Measurements from ENCODE around the gene NMUR1. TPM values are rescaled to one million over a fixed set of nuclear protein-coding genes. Genes with fewer than 3 reads are reported as not detected.

Gene NMUR1
- polyA plus RNA-seq, 5 donors: 0.34 to 0.75 (median 0.55) TPM

DNA sequence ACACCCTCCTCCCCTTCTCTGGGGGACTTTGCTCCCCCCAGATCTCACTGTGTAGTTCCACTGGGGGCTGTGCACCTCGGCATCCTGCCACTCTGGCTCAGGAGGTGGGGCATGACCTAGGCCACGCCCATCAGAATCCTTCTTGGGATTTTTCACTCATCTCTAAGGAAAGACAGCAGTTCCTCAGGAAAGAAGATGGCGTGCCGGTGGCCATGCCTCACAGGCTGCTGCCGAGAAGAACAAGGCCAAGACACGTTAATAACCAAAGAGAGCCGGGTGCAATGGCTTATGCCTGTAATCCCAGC is 3.2 kb downstream of the NMUR1 start:
- no peak for DNase-seq

DNA sequence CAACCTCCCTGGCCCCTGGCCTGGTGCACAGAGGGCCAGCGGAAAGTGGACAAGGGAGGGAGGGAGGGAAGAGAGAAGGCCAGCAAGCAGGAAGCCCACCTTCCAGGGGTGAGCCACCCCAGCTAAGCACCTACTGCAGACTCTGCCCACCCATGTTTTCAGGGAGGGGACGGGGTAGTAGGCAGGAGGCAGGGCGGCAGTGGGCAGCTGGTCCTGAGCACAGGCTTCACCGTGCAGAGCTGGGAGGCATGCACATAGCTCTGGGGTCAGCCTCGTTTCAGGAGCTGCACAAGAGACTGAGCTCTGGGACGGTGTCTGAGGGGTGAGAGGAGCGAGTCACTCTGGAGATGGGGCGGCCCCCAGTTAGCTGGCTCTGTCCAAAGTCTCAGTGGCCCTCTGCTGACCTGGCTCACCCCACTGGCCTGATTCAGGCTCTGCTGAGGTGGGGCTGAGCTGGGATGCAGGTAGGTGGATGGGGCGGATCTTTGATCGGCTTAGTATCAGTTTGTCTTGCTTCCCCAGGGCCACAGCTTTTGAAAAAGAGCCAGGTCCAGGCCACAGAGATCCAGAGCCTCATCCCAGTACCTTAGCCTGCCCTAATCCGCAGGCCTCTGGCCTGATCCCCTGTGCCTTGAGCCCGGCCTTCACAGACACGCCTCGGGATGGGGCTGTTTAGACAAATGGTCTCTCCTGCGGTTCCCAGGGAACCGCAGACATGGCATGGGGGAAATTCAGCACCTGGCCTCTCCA is 3.7 kb downstream of the NMUR1 start:
- no peak for DNase-seq

DNA sequence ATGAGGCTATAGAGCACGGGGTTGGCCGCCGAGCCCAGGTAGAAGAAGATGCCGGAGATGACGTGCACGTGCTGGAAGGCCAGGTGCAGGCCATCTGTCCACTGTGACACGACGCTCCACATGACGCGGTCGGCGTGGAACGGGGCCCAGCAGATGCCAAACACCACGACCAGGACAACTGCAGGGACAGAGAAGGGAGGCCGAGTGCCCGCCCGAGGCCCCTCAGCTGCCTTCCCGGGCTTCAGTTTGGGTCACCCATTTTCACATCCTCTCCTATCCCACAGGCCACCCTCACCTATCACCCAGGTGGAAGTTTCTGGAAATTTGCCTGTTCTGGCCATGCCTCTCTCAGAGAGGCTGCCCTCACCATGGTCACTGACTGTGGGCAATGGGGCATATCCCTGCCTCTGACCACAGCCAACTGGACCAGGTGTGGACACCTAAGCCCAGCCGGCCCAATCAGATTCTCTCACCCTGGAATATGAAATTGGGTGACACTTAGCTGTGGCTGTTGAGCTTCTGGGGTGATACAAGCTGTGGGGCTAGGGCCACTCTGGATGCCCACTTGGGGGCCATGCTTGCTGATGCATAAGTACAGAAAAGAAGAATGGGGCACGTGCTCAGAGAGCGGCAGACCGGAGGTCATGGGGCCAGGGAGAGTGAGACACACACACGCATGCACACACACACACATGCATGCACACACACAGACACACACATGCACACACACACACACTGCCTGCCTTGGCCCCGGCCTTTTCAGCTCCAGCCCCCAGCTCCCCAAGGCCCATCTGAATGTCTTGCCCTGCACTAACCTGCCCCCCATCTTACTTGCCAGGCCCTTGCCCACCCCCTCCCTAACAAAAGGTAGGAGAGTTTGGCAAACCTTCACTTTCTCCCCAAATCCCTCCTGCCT is 4.7 kb downstream of the NMUR1 start:
- no peak for DNase-seq

DNA sequence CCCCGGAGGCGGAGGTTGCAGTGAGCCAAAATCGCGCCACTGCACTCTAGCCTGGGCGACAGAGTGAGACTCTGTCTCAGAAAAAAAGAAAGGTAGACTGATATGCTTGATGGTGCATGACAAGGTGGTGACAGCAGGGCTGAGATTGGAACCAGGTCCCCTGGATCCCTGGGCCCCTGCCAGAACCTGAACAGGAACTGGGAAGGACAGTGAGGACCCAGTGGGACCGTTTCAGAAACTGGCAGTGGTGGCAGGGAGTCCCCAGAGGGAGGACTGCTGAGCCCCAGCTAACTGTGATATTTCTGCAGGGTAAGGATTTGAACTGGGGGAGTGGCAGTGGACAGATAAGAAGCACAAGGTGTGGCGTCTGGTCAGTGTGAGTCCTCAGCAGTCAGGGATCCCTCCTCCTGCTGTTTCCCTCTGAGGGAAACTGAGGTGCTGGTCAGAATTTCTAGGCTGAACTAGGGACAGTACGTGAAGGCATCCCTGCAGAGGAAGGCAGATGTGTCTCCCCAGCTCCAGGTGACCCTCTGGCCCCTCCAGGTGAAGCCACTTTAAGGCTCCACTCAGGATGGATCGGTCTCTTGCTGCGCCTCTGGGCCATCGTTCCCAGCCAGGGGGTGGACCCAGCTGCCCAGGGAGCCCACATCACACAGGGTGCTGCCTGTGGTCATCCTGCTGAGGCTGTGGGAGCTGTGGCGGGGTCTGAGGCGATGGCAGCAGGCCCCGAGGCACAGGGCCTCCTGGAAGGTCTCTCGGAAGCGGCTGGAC is 5.6 kb downstream of the NMUR1 start:
- DNase-seq: no peak

DNA sequence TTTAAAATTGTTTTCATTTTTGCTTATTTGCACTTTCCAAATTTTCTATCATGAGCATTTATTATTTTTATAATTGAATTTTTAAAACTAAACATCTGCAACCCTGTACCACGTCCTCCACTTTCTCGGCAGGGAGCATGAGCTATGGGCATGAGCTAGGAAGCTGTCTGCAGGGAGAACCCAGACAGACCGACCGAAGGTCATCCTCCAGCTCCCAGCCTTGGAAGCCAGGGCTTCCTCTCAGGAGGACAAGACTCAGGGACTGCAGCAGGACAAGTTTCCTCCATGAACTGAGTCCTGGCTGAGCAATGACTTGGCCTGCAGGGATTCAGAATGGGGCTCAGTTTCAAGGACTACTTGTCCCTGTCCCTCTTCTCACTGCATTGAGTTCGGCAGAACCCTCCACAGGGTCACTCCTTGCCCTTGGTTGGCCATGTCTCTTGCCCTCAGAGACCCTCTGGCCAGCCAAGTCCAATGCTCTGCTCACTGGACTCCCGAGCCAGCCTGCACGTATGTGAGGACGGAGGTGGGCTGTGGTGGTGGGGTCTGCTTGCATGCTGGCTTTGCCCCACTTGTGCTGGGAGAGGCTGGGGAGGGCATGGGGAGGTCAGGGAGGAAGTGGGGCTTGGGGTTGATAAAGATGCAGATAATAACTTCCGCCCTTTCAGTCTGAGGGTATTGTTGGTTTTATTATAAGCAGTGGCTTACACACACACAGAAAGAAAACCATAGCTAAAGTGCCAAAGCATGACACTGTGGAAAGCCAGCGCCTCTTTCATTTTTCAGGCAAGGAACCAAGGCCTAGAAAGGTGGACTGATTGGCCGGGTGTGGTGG is 6.6 kb downstream of the NMUR1 start:
- DNase-seq: no peak

DNA sequence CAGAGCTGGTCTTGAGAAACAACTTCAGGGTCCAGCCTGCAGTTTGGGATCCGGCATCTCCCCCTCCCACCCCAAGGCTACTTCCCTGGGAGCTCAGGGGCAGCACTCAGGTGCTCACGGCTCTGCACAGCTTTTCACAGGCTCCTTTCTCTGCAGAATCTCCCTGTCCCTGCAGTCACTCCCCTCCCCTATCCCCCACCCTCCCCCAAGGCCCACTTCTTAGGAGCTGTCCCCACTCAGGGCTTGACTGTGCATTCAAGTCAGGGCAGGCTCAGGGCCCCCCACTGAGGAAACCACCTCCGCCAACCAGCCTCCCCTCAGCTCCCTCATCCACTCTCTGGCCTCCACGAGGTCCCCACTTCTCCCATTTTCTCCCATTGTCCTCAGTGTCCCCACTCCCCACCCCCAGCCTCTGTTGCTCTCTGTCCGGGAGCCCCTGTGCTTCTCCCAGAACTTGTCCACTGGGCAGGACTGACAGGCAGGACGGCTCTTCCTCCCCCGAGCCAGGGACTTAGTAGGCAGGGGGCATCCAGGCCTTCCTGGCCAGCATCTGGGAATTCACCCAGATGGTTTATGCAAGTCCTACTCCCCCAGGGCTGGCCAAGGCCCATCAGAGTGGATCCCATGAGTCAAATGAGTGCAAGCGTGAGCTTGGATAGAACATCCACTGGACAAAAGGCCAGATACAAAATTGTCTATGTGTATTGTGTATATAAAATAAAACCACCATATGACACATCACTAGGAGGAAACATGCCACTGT is 7.6 kb downstream of the NMUR1 start:
- no peak for DNase-seq

DNA sequence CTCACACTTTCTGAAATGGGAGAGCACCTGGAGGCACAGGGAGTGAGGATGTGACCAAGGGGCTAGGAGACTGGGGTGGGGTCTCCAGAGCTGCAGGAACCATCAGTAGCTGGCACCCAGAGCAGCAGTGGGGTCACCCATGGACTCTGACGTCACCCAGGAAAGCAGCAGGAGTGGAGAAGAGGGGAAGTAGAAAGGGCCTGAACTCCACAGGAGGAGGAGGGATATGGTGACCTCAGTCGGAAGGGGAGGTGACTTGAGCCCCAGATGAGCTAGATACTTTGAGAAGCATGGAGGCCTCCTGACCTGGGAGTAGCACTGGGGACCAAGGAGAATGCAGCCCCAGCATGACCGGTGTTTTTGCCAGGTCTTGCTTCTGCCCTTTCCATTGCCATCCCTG is 8.8 kb downstream of the NMUR1 start:
- DNase-seq: no peak

DNA sequence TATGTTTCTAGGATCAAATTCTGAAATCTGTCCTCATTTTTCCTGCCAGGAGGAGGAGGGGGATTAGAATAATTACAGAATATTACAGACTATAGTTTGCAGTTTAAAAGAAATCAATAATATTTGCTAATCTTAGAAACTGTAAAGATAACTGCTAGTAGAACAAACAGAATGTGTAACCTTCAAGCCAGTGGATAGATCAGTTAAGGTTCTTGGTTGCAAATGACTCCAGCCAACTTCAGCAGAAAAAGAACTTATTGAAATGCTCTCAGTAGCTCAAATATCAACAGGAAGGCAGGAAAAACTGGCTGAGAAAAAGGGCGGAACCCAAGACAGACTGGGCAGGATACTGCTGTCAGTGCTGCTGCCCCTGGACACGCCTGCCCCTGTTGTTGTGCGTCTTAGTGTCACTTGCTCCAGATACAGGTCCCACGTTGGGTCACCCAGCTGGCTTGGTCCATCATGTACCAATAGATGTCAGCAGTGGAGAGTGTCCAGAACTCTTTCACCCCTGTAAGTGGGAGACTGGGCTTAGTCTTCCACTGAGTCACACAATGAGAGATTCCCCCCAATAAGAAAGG is 10.2 kb downstream of the NMUR1 start:
- DNase-seq: no peak

DNA sequence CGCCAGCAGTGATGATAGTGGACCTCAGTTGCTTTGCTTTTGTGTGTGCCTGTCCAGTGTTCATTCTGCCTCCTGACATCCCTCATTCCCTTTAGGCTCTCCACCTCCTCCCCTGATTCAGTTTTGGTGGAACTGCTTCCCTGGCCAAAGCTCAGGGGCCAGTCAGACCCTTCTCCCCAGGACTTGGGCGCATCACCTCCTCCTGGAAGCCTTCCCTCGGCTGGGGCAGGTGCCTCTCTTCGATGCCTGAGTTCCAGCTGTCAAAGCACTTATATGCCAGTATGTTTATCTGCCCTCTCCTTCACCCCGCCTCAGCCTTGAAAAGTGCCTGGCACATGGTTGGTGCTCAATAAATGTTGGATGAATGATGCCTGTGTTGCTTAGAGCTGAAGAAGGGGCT is 11.5 kb downstream of the NMUR1 start:
- no peak for DNase-seq

DNA sequence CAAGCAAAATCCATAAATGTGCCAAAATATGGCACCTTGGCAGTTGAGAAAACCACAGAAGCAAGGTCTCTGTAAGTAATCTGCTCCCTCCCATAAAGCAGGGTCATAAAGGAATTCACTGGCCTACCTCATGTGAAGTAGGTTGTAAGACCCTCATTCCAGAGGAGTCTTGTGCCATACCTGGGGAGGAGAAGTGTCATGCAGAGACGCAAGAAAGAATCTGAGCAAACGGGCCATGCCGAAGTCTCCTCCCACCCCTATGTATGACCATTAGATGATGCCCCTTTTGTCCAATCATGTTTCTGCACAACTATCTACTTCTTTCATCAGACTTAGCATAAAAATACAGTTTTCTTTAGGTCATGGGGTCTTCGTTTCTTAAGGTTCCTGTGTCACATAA is 14.6 kb downstream of the NMUR1 start:
- DNase-seq: no peak

DNA sequence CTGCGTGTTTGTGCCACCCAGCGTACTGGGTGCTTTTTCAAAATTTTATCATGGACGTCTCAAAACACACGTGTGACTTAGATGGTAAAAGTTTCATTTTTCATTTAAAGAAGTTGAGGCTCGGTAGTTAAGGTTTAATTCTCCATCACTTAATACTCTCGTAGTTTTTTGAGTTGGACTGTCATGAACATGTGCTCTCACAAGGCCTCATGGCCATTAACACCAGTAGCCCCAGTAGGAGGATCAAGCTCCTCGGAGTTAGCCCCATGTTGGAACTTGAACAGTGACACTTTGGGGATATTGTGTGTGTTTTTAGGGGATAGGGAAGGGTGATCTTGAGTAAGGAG is 15.3 kb downstream of the NMUR1 start:
- DNase-seq: no peak

DNA sequence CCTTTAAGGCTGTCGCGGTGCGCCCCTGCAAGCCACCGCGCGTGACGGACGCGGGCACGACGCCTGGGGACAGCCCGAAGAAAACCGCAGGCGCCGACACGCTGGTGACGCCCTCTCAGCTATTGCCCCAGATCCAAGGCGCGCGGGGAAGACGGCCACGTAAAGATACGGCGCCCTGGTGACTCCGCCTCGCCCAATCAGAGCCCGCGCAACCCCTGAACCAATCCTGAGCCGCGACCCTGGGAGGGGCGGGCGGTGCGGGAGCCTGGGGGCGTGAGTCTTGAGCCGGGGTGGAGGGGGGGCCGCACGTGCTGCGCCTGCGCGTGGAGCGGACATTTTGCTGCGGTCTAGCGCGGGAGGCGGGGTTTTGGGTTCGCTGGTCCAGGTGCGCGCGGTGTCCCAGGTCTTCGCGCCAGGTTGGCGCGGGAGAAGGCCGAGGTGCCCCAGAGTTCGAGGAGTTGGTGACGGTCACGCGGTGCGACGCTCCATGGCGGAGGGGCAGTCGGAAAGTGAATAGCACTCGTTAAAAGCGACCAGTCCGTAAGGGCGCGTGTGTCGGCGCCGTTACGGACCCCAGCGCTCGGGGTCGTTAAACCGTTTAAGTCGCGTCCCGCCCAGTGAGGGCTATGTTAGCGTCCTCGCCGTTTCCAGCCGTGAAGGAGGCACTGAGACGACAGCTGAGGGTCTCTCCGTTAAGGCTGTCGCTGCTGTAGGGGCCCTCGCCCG is 15.9 kb downstream of the NMUR1 start:
- DNase-seq: peak; percentile 98

DNA sequence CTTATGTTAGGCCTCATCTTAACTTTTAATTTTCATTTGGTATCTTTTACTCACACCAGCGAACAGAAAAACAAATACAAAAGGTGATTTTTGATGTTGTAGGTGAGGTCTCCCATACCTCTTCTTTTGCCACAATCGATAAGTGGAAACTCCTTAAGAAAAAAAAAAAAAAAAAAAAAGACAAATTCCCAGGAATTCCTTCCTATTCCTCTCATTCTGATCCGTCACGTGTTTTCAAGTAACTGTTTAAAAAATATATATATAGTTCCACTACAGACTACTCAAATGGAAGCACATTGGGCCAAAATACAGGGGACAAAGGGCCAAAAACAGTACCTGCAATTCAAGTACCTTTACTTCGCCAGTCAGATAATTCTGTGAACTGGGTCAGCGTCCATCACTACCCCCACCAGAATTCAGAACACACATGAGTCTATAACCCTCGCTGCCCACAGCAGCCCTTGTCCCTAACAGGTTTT is 16.5 kb downstream of the NMUR1 start:
- no peak for DNase-seq

DNA sequence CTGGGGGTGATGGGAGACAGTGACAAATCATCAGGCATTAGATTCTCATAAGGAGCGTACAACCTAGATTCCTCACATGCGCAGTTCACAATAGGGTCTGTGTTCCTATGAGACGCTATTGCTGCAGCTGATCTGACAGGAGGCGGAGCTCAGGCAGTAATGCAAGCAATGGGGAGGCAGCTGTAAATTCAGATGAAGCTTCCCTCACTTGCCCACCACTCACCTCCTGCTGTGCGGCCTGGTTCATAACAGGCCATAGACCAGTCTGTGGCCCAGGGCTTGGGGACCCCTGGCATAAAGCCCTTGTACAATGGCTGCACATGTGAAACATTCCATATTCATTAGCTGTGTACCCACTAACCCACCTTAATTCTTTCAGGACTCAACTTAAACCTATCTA is 18.0 kb downstream of the NMUR1 start:
- no peak for DNase-seq

DNA sequence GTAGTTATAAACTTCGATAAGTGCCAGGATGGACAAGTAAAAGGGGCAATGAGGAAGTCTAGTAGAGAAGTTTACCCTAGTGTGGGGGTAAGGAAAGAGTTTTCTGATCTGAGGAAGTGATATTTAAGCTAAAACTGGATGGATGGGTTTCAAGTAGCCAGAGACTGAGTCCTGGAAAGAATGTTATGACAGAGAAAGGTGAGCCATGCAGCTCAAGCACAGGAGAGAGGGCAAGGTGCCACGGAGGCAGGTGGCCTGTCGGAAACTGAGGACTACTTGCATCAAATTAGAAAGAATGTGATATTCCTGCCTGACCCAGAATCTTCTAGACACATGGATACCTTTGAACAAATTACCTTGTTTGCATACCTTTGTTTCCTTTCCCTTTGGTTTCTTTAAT is 26.5 kb downstream of the NMUR1 start:
- no peak for DNase-seq

DNA sequence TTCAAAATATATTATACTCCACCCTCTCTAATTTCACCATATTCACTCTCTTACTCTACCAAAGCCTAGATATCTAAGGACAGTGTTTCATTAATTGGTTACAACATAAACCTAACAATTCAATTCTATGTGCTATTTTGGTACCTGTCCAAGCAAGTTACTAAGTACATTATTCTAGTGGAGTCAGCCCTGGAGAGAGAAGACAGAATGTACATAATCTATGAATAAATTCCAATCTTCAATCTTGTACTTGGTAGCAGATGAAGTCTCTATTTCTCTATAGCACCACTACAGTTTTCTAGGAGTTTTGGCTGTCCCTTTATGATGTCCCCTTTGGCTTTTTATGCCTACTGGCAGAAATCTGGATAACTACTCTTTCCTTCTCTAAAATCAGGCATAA is 27.6 kb downstream of the NMUR1 start:
- no peak for DNase-seq

DNA sequence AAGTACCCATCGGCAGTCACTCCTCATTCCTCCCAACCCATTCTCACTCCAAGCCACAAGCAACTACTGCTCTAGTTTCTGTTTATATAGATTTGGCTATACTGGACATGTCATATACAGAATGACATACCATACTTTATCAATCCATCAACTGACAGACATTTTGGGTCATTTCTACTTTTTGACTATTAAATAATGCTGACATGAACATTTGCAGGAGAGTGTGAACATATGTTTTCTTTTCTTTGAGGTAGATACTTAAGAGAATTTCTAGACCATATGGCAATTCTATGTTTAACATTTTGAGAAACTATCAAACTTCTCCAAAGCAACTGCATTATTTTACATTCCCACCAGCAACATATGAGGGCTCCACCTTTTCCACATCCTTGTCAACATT is 32.6 kb downstream of the NMUR1 start:
- no peak for DNase-seq

DNA sequence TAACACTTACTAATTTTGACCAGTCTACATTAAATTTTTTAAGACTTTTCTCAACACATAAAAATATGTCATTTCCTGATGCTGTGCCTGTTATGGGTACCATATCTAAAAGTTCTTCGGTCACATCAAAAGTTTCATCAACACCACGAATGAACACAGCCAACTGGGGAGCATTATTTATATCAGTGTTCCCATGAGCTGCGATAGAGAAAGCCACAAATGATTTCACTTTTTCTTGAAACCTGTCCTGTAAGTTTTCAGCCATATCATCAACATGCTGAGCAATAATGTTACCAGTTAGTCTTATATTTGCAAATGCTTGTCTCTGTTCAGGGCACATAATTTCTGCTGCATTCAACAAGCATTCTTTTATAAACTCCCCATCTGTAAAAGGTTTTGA is 35.6 kb downstream of the NMUR1 start:
- no peak for DNase-seq

DNA sequence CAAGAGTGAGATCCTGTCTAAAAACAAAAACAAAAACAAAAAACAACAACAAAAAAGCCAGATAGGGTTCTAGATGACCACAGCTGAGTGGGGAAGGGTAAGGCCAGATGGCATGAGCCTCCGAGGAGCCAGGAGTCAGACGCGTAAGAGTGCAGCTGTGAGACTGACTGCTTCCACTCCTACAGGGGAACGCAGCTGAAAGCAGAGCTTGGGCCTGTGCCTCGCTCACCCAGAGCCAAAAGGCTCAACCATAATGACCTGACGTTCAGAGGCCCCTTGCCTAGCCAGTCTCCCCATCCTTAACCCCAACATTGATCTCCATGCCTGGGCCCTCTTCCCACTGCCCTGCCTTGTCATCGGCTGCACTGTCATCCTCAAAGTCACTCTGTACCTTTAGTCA is 39.4 kb downstream of the NMUR1 start:
- no peak for DNase-seq

DNA sequence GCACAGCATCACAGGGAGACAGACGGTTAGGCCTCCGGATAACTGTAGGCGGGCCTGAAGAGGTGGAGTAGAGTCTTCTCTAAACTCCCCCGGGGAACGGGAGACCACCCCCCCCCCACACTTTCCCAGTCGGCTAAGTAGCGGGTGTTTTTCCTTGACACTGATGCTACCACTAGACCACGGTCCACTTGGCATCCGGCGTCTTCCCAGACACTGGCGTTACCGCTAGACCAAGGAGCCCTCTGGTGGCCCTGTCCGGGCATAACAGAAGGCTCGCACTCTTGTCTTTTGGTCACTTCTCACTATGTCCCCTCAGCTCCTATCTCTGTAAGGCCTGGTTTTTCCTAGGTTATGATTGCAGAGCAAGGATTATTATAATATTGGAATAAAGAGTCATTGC is 40.3 kb downstream of the NMUR1 start:
- no peak for DNase-seq

Data from right lung (tissue), 5 donors.